K562 (cell line): ENCODE data around the gene BTRC. TPM values are rescaled to one million over a fixed set of nuclear protein-coding genes. Genes with fewer than 3 reads are reported as not detected.
A peak's percentile ranks its signal among the peaks of the same experiment; 100 is the strongest.

Experiments
- ATAC-seq: fragments of 200-7000 bp; cut with Tn5 transposase; 3 replicates; pipeline ENCODE4 v1.9.1; 2020; ENCODE audit warnings: moderate library complexity
- BruUV-seq: library from RNA; stranded (reverse); fragments of 400-500 nt; replicated peaks from 2 replicates; lab custom pipeline; 2021; lab: Mats Ljungman, UMichigan
- CTCF ChIA-PET: fragments of 300-600 bp; formaldehyde crosslinking; extraction: SDS; loops from one replicate; lab custom pipeline; 2021; ENCODE audit warnings: low intra/inter-chr PET ratio; lab: Yijun Ruan, JAX
- POLR2A ChIA-PET: fragments of 300-600, 350-650 bp; sonication (Branson Sonifier 250); formaldehyde crosslinking; extraction: SDS; loops from one replicate; lab custom pipeline; 2021; ENCODE audit warnings: antibody characterized with exemption, inconsistent platforms; lab: Yijun Ruan, JAX
- DNase-seq, 4 experiments: peaks; one replicate each; pipeline versions ENCODE4 v3.0.0 to v3.0.0-alpha.2; 2011 to 2018; ENCODE audit warnings: low spot score in 3 of 4, mixed read lengths in 3 of 4; ENCODE audit errors: extremely low read depth in 1 of 4
- FAIRE-seq: peaks from 2 replicates; lab custom pipeline; 2011; peaks lifted over from hg19 to GRCh38; lab: Jason Lieb, UNC
- H2AFZ ChIP-seq: 2 replicates; pipeline ENCODE4 v1.6.0; 2011; ENCODE audit warnings: low read depth, low read length, control low read depth, inconsistent platforms
- H3K27ac ChIP-seq: fragments of 200-600 bp; 3 replicates; pipeline ENCODE4 v1.8.0; 2011; ENCODE audit warnings: low read depth, mild to moderate bottlenecking, control low read depth, inconsistent platforms, low read length, moderate library complexity, mixed read lengths; ENCODE audit errors: extremely low read depth
- H3K27me3 ChIP-seq, 2 experiments: fragments of 300-600 bp in 1 of 2; 2 replicates in 1 of 2; 3 replicates in 1 of 2; pipeline versions ENCODE4 v1.6.0 to v1.8.0; 2011; ENCODE audit warnings: inconsistent platforms in 2 of 2, low read length in 2 of 2, mild to moderate bottlenecking in 1 of 2, mixed read lengths in 1 of 2, moderate library complexity in 1 of 2; ENCODE audit not compliant: control insufficient read depth in 2 of 2, insufficient read depth in 2 of 2
- H3K36me3 ChIP-seq: fragments of 300-600 bp; 3 replicates; pipeline ENCODE4 v1.8.0; 2011; ENCODE audit warnings: mild to moderate bottlenecking, low read length, inconsistent platforms; ENCODE audit not compliant: control insufficient read depth, insufficient read depth
- H3K4me1 ChIP-seq, 2 experiments: fragments of 200-600 bp in 1 of 2; replicated peaks in 1 of 2; 2 replicates in 1 of 2; 3 replicates in 1 of 2; pipeline versions ENCODE4 v1.5.1 to v1.8.0; 2011; ENCODE audit warnings: inconsistent platforms in 2 of 2, low read length in 2 of 2, mild to moderate bottlenecking in 1 of 2, mixed read lengths in 1 of 2, moderate library complexity in 1 of 2; ENCODE audit not compliant: control insufficient read depth in 2 of 2, insufficient read depth in 2 of 2
- H3K4me2 ChIP-seq: 2 replicates; pipeline ENCODE4 v1.6.1; 2011; ENCODE audit warnings: low read length, control low read depth, inconsistent platforms, mixed read lengths; ENCODE audit not compliant: insufficient read depth
- H3K4me3 ChIP-seq: fragments of 200-600 bp; sonication (generic), shearing (Covaris generic); 2 replicates; pipeline ENCODE4 v1.5.1; 2016; ENCODE audit warnings: control low read depth, inconsistent platforms
- H3K79me2 ChIP-seq: fragments of 200-600 bp; 3 replicates; pipeline ENCODE4 v1.8.0; 2011; ENCODE audit warnings: low read length, inconsistent platforms; ENCODE audit not compliant: control insufficient read depth, insufficient read depth
- H3K9ac ChIP-seq, 2 experiments: 2 replicates each; pipeline versions ENCODE4 v1.6.0 to v1.6.1; 2011; ENCODE audit warnings: low read depth in 2 of 2, low read length in 2 of 2, control low read depth in 1 of 2, inconsistent platforms in 1 of 2, mild to moderate bottlenecking in 1 of 2, mixed read lengths in 1 of 2; ENCODE audit not compliant: insufficient read depth in 1 of 2
- H3K9me1 ChIP-seq: one replicate; pipeline ENCODE4 v1.6.0; 2011; ENCODE audit warnings: inconsistent platforms, mild to moderate bottlenecking, low read length, moderate library complexity; ENCODE audit not compliant: control insufficient read depth, insufficient read depth
- H3K9me3 ChIP-seq: replicated peaks from 2 replicates; pipeline ENCODE4 v1.5.1; 2011; ENCODE audit warnings: low read depth, low read length, inconsistent platforms; ENCODE audit not compliant: control insufficient read depth, insufficient read depth
- H4K20me1 ChIP-seq: replicated peaks from 2 replicates; pipeline ENCODE4 v1.6.1; 2011; ENCODE audit warnings: low read length, inconsistent platforms, mixed read lengths; ENCODE audit not compliant: control insufficient read depth, insufficient read depth
- ADNP ChIP-seq: fragments of 200-800 bp; sonication (Bioruptor generic); IDR thresholded peaks from 2 replicates; pipeline ENCODE4 v1.6.1; 2016; ENCODE audit warnings: missing genetic modification characterization, missing compliant biosample characterization
- ARNT ChIP-seq, 2 experiments: fragments of 450-650 bp; IDR thresholded peaks; 2 replicates each; pipeline ENCODE4 v1.6.1; 2016; ENCODE audit warnings: mild to moderate bottlenecking in 1 of 2
- HDAC1 ChIP-seq, 2 experiments: fragments of 450-650 bp; IDR thresholded peaks; 2 replicates each; pipeline ENCODE4 v1.6.1; 2016 to 2017; ENCODE audit warnings: inconsistent platforms in 1 of 2, mild to moderate bottlenecking in 1 of 2, moderate library complexity in 1 of 2
- HMBOX1 ChIP-seq: sonication (generic); IDR thresholded peaks from 2 replicates; pipeline ENCODE4 v1.6.1; 2016
- KDM1A ChIP-seq, 2 experiments: fragments of 450-650 bp; IDR thresholded peaks; 2 replicates each; pipeline ENCODE4 v1.6.1; 2016; ENCODE audit warnings: mild to moderate bottlenecking in 2 of 2
- KLF16 ChIP-seq: IDR thresholded peaks from 2 replicates; pipeline ENCODE4 v1.6.1; 2016; ENCODE audit warnings: antibody characterized with exemption
- MTA1 ChIP-seq: fragments of 450-650 bp; IDR thresholded peaks from 2 replicates; pipeline ENCODE4 v1.6.1; 2017; ENCODE audit warnings: borderline replicate concordance
- NFATC3 ChIP-seq: fragments of 450-650 bp; IDR thresholded peaks from 2 replicates; pipeline ENCODE4 v1.6.1; 2017; ENCODE audit warnings: mild to moderate bottlenecking
- RCOR1 ChIP-seq, 2 experiments: IDR thresholded peaks; 2 replicates each; pipeline ENCODE4 v1.6.1; 2012; ENCODE audit warnings: low read depth in 2 of 2, low read length in 2 of 2, borderline replicate concordance in 1 of 2, improper control_type of control experiment in 1 of 2
- TCF7 ChIP-seq: sonication (generic); IDR thresholded peaks from 2 replicates; pipeline ENCODE4 v1.6.1; 2016; ENCODE audit warnings: antibody characterized with exemption, borderline replicate concordance
- USF2 ChIP-seq: sonication (generic); formaldehyde crosslinking; IDR thresholded peaks from 2 replicates; pipeline ENCODE4 v1.5.0; 2020; ENCODE audit warnings: missing genetic modification reagents
- ZC3H4 ChIP-seq: sonication (generic); formaldehyde crosslinking; IDR thresholded peaks from 2 replicates; pipeline ENCODE4 v1.9.0; 2021; ENCODE audit warnings: missing genetic modification reagents, borderline replicate concordance
- WGBS: fragments of 100-300 bp; shearing (Covaris generic); methylation state at CpG from one replicate; pipeline ENCODE4 v1.1.6; 2016; ENCODE audit warnings: low coverage, mixed read lengths; ENCODE audit not compliant: insufficient coverage; ENCODE audit errors: missing lambda C conversion rate; 5-methylcytosine and 5-hydroxymethylcytosine counted together
- in situ Hi-C: fragments of 300-500 bp; cut with MboI; formaldehyde crosslinking; loops from 4 replicates; pipeline ENCODE4 v1.15.0; 2018; ENCODE audit warnings: inconsistent platforms, mixed read lengths
- intact Hi-C: fragments of 100-400 bp; cut with micrococcal nuclease; formaldehyde crosslinking; loops from 2 replicates; pipeline ENCODE4 v1.14.2; 2022
- polyA plus RNA-seq, 8 experiments: library from polyadenylated mRNA; depleted of rRNA in 4 of 8; stranded (reverse) in 5 of 8; unstranded in 3 of 8; fragments of >200 nt; fragmentation: Nextera tagmentation in 2 of 8; fragmentation: Illumina TruSeq in 1 of 8; extraction: Ambion mirVana in 2 of 8; extraction: Trizol in 1 of 8; gene quantifications; 2 replicates each; pipeline versions ENCODE4 v1.2.1 to v1.2.3, GENCODE V29; 2011 to 2014; ENCODE audit warnings: inconsistent platforms in 1 of 8, missing spikeins in 1 of 8
- total RNA-seq, 7 experiments: library from RNA; depleted of rRNA in 6 of 7; stranded (reverse); fragments of >200 nt in 6 of 7; fragmentation: Illumina TruSeq in 2 of 7; extraction: Trizol in 2 of 7; gene quantifications; 2 replicates each; pipeline versions ENCODE4 v1.2.1 to v1.2.3, GENCODE V29; 2011 to 2021; ENCODE audit warnings: low replicate concordance in 1 of 7

BTRC gene
- total and polyA plus RNA-seq, 9 of the 15 experiments (the other 6 are each of a cell fraction or from before 2014, with no cell fraction given), result 1.6 to 15.4 (median 7.0) TPM

- TF ChIP-seq KLF16 (no peak), MTA1 (0 out of 2 replicates have a peak, but pooled peaks have one; percentile 8), NFATC3 (no peak), TCF7 (no peak), ARNT (IDR thresholded peaks at IDR 0.05) (no peak), ZC3H4 (no peak)
These were observed 535 bp downstream of the BTRC start (continued) for GRCh38 chr10:101354328-101355071.

GRCh38 chr10:101355072-101355706 is 1.2 kb downstream of the BTRC start:
- ATAC-seq (no peak), DNase-seq (no peak), FAIRE-seq (no peak)
- no peaks in the 10 kb centered on the region for H3K9me1 ChIP-seq
- peaks cover 0 to 6% of the 10 kb centered on the region in 2 experiments; a peak in 3 of 5 replicates for H3K4me1 ChIP-seq
- peak overlapping the region; percentile 92; the same call in 1 of the 2 replicates for H2AFZ ChIP-seq
- peak overlapping the region in 1 of 2 experiments; percentile 69; a peak in 1 of 4 replicates for H3K9ac ChIP-seq
- H3K27me3 ChIP-seq, result no peaks in the 10 kb centered on the region
- peak overlapping the region; percentile 97 for H3K4me2 ChIP-seq
- 22% methylated on average over 6 of the region's 6 CpGs for WGBS
- H3K9me3 ChIP-seq, result no peaks in the 10 kb centered on the region
- TF ChIP-seq RCOR1 (IDR thresholded peaks at IDR 0.05; ENCODE audit: borderline replicate concordance in 1 of 2, low read depth in 2 of 2, low read length in 2 of 2) (0 out of 4 replicates have a peak, but pooled peaks of 1 of the 2 experiments have one; percentile 27), MTA1 (0 out of 2 replicates have a peak, but pooled peaks have one; percentile 9), HMBOX1 (0 out of 2 replicates have a peak, but pooled peaks have one; percentile 30), USF2 (no peak), HDAC1 (IDR thresholded peaks at IDR 0.05) (0 out of 4 replicates have a peak, but pooled peaks of 1 of the 2 experiments have one; percentile 14), KDM1A (IDR thresholded peaks at IDR 0.05) (peak in 1 of 2 experiments; percentile 41; a peak in 1 of 4 replicates), ADNP (tag) (no peak)
- BruUV-seq, result TSS peak; percentile 55
- in situ Hi-C loops (no loop called here), intact Hi-C loops (no loop called here)
- peak overlapping the region; percentile 94 for H3K4me3 ChIP-seq
- CTCF ChIA-PET, result no interaction called here
- H3K36me3 ChIP-seq, result no peaks in the 10 kb centered on the region
- H4K20me1 ChIP-seq, result no peaks in the 10 kb centered on the region; the same call in 1 of the 2 replicates
- POLR2A ChIA-PET, result interaction anchor here (1.1 kb wide), 1 partner anchor 8 kb away, joined by 3 read pairs; no protein-coding TSS in a partner anchor
- peaks cover 14% of the 10 kb centered on the region for H3K79me2 ChIP-seq
- no peak overlapping the region for H3K27ac ChIP-seq
